PFSK-1 (cell line): ENCODE data around the gene LANCL2.

Experiments
- FOXP2 ChIP-seq: optimal IDR thresholded peaks from 2 replicates; pipeline ENCODE3; 2011; ENCODE audit warnings: borderline replicate concordance, control low read depth, inconsistent platforms; ENCODE audit not compliant: insufficient read depth; ENCODE audit errors: extremely low read length, extremely low read depth
- POLR2AphosphoS5 ChIP-seq: IDR thresholded peaks from 2 replicates; pipeline ENCODE4 v1.6.1; 2012; ENCODE audit warnings: low read depth, mild to moderate bottlenecking, control low read depth, low read length, moderate library complexity
- SIN3A ChIP-seq: IDR thresholded peaks from 2 replicates; pipeline ENCODE4 v1.6.1; 2012; ENCODE audit warnings: mild to moderate bottlenecking, low read length, moderate library complexity, borderline replicate concordance; ENCODE audit not compliant: insufficient read depth
- TAF1 ChIP-seq: IDR thresholded peaks from 2 replicates; pipeline ENCODE4 v1.6.1; 2012; ENCODE audit warnings: low read length, control low read depth, borderline replicate concordance; ENCODE audit not compliant: insufficient read depth
- TF ChIP-seq, protein P1 (sequence below), 2 experiments: IDR thresholded peaks; 2 replicates each; pipeline versions ENCODE4 v1.6.1 to v1.8.0; 2011 to 2012; ENCODE audit warnings: low read depth in 2 of 2, low read length in 2 of 2, control low read depth in 1 of 2, inconsistent platforms in 1 of 2, mild to moderate bottlenecking in 1 of 2, moderate library complexity in 1 of 2; ENCODE audit not compliant: insufficient read depth in 1 of 2

The LANCL2 gene

GRCh38 chr7:55345292-55345691, 19.8 kb upstream of the LANCL2 start:
- TF ChIP-seq FOXP2 (no peak), SIN3A (no peak), TAF1 (no peak), POLR2AphosphoS5 (no peak)
- TF ChIP-seq, protein P1, sequence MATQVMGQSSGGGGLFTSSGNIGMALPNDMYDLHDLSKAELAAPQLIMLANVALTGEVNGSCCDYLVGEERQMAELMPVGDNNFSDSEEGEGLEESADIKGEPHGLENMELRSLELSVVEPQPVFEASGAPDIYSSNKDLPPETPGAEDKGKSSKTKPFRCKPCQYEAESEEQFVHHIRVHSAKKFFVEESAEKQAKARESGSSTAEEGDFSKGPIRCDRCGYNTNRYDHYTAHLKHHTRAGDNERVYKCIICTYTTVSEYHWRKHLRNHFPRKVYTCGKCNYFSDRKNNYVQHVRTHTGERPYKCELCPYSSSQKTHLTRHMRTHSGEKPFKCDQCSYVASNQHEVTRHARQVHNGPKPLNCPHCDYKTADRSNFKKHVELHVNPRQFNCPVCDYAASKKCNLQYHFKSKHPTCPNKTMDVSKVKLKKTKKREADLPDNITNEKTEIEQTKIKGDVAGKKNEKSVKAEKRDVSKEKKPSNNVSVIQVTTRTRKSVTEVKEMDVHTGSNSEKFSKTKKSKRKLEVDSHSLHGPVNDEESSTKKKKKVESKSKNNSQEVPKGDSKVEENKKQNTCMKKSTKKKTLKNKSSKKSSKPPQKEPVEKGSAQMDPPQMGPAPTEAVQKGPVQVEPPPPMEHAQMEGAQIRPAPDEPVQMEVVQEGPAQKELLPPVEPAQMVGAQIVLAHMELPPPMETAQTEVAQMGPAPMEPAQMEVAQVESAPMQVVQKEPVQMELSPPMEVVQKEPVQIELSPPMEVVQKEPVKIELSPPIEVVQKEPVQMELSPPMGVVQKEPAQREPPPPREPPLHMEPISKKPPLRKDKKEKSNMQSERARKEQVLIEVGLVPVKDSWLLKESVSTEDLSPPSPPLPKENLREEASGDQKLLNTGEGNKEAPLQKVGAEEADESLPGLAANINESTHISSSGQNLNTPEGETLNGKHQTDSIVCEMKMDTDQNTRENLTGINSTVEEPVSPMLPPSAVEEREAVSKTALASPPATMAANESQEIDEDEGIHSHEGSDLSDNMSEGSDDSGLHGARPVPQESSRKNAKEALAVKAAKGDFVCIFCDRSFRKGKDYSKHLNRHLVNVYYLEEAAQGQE (IDR thresholded peaks at IDR 0.05; ENCODE audit: insufficient read depth in 1 of 2, low read depth in 2 of 2, low read length in 2 of 2), result no peak

- TF ChIP-seq TAF1, result no peak
- no peak for TF ChIP-seq FOXP2
- no peak for TF ChIP-seq SIN3A
- TF ChIP-seq, protein P1 (IDR thresholded peaks at IDR 0.05; ENCODE audit: insufficient read depth in 1 of 2, low read depth in 2 of 2, low read length in 2 of 2), result no peak
- no peak for TF ChIP-seq POLR2AphosphoS5
Measured at GRCh38 chr7:55348502-55348901, 16.6 kb upstream of the LANCL2 start.

- TF ChIP-seq SIN3A (no peak), TAF1 (no peak), FOXP2 (no peak), POLR2AphosphoS5 (no peak)
- TF ChIP-seq, protein P1 (IDR thresholded peaks at IDR 0.05; ENCODE audit: insufficient read depth in 1 of 2, low read depth in 2 of 2, low read length in 2 of 2), result no peak
Measured at GRCh38 chr7:55349121-55349520, 16.0 kb upstream of the LANCL2 start.

DNA sequence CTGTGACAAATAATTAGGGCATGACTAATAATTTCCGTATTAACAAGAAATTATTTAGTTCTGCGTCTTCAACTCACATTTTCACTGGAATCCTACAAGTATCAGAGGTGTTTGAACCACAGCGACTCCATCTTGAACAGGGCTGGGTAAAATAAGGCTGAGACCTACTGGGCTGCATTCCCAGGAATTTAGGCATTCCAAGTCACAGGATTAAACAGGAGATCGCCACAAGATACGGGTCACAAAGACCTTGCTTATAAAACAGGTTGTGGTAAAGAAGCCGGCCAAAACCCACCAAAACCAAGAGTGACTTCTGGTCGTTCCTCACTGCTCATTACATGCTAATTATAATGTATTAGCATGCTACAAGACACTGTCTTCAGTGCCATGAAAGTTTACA, 14.9 kb upstream of the LANCL2 start:
- TF ChIP-seq POLR2AphosphoS5, result no peak
- TF ChIP-seq TAF1, result no peak
- TF ChIP-seq, protein P1 (IDR thresholded peaks at IDR 0.05; ENCODE audit: insufficient read depth in 1 of 2, low read depth in 2 of 2, low read length in 2 of 2), result no peak

DNA sequence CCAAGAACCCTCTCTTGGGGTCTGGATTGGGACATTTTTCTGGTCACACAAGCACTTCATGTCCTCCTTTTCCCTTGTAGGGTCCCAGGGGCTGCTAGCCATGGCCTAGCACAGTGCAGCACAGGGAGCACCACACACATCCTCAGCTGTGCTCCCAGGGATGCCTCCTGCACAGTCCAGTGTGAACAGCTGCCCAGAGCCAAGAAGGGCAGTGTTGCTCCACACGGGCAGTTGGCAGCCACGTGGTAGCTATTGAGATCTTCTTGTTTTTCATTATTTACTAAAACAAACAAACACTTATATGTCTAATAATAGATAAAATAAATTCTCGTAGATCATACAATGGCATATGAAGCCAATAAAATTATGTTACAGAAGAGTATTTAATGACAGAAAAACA, 13.9 kb upstream of the LANCL2 start:
- TF ChIP-seq SIN3A (no peak), FOXP2 (no peak), TAF1 (no peak), POLR2AphosphoS5 (no peak)
- TF ChIP-seq, protein P1 (IDR thresholded peaks at IDR 0.05; ENCODE audit: insufficient read depth in 1 of 2, low read depth in 2 of 2, low read length in 2 of 2), result no peak
